Vagina (tissue), 2 donors: ENCODE results near the gene TMIGD1. TPM values are rescaled to one million over a fixed set of nuclear protein-coding genes. Genes with fewer than 3 reads are reported as not detected.
"Not testable (repeated sequence)": the region's sequence is repeated elsewhere in the genome, so short reads cannot be mapped to it uniquely, and the experiment has no call there.

Source experiments
- DNase-seq, 2 donors: peaks; one replicate each; pipeline ENCODE4 v3.0.0-alpha.2; 2017; ENCODE audit errors: extremely low spot score in 2 of 2
- H3K27ac ChIP-seq: fragments of 200-600 bp; sonication (generic); one replicate; pipeline ENCODE4 v1.5.1; 2019
- H3K27me3 ChIP-seq: fragments of 200-600 bp; sonication (generic); one replicate; pipeline ENCODE4 v1.5.1; 2019
- H3K36me3 ChIP-seq, 2 donors: fragments of 200-600 bp; sonication (generic); one replicate each; pipeline ENCODE4 v1.5.1; 2017 to 2019
- H3K4me1 ChIP-seq: fragments of 200-600 bp; sonication (generic); one replicate; pipeline ENCODE4 v1.5.1; 2019
- H3K4me3 ChIP-seq, 2 donors: fragments of 200-600 bp; sonication (generic); 1 replicate in 1 of 2; 2 replicates in 1 of 2; pipeline ENCODE4 v1.5.1; 2016 to 2019
- H3K9me3 ChIP-seq: fragments of 200-600 bp; sonication (generic); one replicate; pipeline ENCODE4 v1.5.1; 2019
- POLR2A ChIP-seq, 2 donors: fragments of 450-650 bp; IDR thresholded peaks; one replicate each; pipeline ENCODE4 v1.6.1; 2017; ENCODE audit warnings: antibody characterized with exemption in 2 of 2, mild to moderate bottlenecking in 2 of 2, moderate library complexity in 2 of 2
- POLR2AphosphoS5 ChIP-seq, 2 donors: sonication (generic); formaldehyde crosslinking; IDR thresholded peaks; one replicate each; pipeline ENCODE4 v1.9.0; 2017; ENCODE audit warnings: antibody characterized with exemption in 2 of 2, mild to moderate bottlenecking in 2 of 2, low read depth in 1 of 2; ENCODE audit not compliant: insufficient read depth in 1 of 2
- intact Hi-C: fragments of 100-400 bp; cut with DNase I; formaldehyde crosslinking; loops from one replicate; pipeline ENCODE4 v1.15.1; 2023
- total RNA-seq: library from RNA; depleted of rRNA; stranded (reverse); fragments of >200 nt; gene quantifications from one replicate; pipeline ENCODE4 v1.2.3, GENCODE V29; 2016
- TF ChIP-seq, protein P1 (sequence below), 3 experiments: fragments of 450-650 bp in 2 of 3; fragments of 200-600 bp in 1 of 3; sonication (generic) in 1 of 3; IDR thresholded peaks; one replicate each; pipeline ENCODE4 v1.5.1; 2017 to 2019; ENCODE audit warnings: antibody characterized with exemption in 3 of 3, mild to moderate bottlenecking in 2 of 3, moderate library complexity in 2 of 3

TMIGD1 gene
- total RNA-seq, 1 donor from 2014 or later: not detected

DNA sequence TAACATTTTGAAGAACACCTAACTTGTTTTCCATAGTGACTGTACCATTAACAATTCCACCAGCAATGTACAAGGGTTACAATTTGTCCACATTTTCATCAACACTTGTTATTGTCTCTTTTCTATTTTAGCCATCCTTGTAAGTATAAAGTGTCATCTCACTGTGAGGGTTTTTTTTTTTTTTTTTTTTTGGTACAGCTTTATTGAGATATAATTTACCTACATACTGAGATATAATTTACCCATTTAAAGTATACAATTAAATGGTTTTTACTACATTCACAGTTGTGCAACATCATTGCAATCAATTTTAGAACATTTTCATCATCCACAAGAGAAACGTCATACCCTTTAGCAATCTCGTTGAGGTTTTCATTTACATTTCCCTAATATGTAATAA is 17.9 kb upstream of the TMIGD1 start:
- Histone ChIP-seq H3K27me3 (no peaks in the 10 kb centered on the region), H3K9me3 (no peaks in the 10 kb centered on the region), H3K36me3 (no peaks in the 10 kb centered on the region), H3K27ac (no peak overlapping the region), H3K4me3 (no peak overlapping the region), H3K4me1 (no peaks in the 10 kb centered on the region)
- intact Hi-C loops: no loop called here
- no peak for DNase-seq
- no peak for TF ChIP-seq POLR2A (IDR thresholded peaks at IDR 0.05)
- no peak for TF ChIP-seq POLR2AphosphoS5 (IDR thresholded peaks at IDR 0.05; ENCODE audit: insufficient read depth in 1 of 2, low read depth in 1 of 2)
- TF ChIP-seq, protein P1, sequence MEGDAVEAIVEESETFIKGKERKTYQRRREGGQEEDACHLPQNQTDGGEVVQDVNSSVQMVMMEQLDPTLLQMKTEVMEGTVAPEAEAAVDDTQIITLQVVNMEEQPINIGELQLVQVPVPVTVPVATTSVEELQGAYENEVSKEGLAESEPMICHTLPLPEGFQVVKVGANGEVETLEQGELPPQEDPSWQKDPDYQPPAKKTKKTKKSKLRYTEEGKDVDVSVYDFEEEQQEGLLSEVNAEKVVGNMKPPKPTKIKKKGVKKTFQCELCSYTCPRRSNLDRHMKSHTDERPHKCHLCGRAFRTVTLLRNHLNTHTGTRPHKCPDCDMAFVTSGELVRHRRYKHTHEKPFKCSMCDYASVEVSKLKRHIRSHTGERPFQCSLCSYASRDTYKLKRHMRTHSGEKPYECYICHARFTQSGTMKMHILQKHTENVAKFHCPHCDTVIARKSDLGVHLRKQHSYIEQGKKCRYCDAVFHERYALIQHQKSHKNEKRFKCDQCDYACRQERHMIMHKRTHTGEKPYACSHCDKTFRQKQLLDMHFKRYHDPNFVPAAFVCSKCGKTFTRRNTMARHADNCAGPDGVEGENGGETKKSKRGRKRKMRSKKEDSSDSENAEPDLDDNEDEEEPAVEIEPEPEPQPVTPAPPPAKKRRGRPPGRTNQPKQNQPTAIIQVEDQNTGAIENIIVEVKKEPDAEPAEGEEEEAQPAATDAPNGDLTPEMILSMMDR (IDR thresholded peaks at IDR 0.05): no peak

DNA sequence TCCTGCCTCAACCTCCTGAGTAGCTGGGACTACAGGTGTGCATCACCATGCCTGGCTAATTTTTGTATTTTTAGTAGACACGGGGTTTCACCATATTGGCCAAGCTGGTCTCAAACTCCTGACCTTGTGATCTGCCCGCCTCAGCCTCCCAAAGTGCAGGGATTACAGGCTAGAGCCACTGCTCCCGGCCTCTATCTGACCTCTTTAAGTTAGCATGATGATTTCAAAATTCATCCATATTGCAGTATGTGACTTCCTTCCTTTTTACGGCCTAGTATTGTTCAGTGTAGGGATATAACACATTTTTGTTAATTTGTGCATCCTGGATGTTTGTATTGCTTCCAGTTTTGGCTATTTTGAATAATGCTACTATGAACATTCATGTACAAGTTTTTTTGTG is 17.4 kb upstream of the TMIGD1 start:
- DNase-seq, H3K4me3 ChIP-seq, H3K36me3 ChIP-seq, H3K27ac ChIP-seq, H3K27me3 ChIP-seq, H3K9me3 ChIP-seq, intact Hi-C loops, H3K4me1 ChIP-seq: not testable (repeated sequence)

DNA sequence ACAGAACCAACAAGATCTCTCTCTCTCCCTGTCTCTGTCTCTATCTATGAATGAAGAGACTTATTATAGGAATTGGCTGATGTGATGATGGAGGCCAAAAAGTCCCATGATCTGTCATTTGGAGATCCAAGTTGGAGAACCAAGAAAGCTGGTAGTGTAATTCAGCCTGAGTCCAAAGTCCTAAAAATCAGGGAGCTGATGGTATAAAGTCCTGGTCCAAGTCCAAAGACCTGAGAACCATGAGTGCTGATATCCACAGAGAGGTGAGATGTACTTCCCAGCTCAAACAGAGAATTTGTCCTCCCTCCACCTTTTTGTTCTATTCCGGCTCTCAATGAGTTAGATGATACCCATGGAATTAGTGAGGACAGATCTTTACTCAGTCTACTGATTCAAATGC is 15.4 kb upstream of the TMIGD1 start:
- H3K4me3 ChIP-seq: no peak overlapping the region
- H3K27me3 ChIP-seq: no peaks in the 10 kb centered on the region
- H3K9me3 ChIP-seq: no peaks in the 10 kb centered on the region
- intact Hi-C loops: no loop called here
- no peak for DNase-seq
- H3K4me1 ChIP-seq: peaks cover 17% of the 10 kb centered on the region
- TF ChIP-seq POLR2AphosphoS5 (IDR thresholded peaks at IDR 0.05; ENCODE audit: insufficient read depth in 1 of 2, low read depth in 1 of 2) (no peak), POLR2A (IDR thresholded peaks at IDR 0.05) (no peak)
- no peaks in the 10 kb centered on the region for H3K36me3 ChIP-seq
- no peak overlapping the region for H3K27ac ChIP-seq

DNA sequence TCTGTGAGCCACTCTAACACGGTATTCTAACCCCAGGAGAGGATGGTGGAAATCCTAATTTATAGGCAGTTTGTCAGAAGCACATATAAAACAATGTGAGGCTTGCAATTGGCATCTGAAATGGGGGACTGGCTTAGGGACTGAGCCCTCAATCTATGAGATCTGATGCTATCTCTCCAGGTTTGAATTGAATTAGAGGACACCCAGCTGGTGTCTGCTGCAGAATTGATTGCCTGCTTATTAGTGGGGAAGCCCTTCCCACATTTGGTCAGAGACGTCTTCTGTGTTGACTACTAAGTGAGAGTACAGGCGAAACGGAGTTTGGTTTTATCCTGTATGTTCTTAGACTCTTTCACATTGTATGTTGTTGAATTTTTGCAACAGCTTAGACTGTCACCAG is 13.6 kb upstream of the TMIGD1 start:
- Histone ChIP-seq H3K36me3 (no peaks in the 10 kb centered on the region), H3K27ac (no peak overlapping the region), H3K4me3 (no peak overlapping the region), H3K9me3 (no peaks in the 10 kb centered on the region), H3K4me1 (peaks cover 20% of the 10 kb centered on the region), H3K27me3 (no peaks in the 10 kb centered on the region)
- no peak for DNase-seq
- no peak for TF ChIP-seq POLR2AphosphoS5 (IDR thresholded peaks at IDR 0.05; ENCODE audit: insufficient read depth in 1 of 2, low read depth in 1 of 2)
- TF ChIP-seq, protein P1 (IDR thresholded peaks at IDR 0.05): no peak
- intact Hi-C loops: no loop called here

DNA sequence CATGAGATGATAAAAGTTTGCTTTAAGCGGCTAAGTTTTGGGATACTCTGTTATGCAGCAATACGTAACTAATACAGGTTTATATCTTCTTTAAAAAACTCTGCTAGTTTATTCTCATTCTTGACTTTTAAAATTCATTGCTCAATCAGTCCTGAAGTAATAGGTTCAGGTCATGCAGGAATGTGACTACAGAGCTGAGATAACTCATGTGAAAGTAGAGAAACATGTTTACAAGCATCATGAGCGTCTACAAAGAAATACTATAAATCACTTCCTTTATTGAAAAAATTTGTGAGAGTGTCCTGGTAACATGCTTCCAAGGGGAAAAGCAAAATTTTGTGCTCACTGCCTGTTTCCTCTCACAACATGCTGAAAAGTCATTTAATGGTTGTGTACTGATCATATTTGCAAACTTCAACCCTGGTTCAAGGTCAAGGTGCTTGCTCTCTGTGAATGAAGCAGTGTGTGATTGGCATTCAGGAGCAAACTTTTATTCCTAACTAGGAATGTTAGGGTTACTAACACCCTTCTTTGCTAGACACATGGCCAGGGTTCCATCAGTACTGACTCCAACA is 12.5 kb upstream of the TMIGD1 start:
- H3K36me3 ChIP-seq: no peaks in the 10 kb centered on the region
- H3K4me1 ChIP-seq: peaks cover 20% of the 10 kb centered on the region
- no peak overlapping the region for H3K27ac ChIP-seq
- no peaks in the 10 kb centered on the region for H3K27me3 ChIP-seq
- no peaks in the 10 kb centered on the region for H3K9me3 ChIP-seq
- no peak overlapping the region for H3K4me3 ChIP-seq
- intact Hi-C loops: no loop called here
- no peak for DNase-seq
- TF ChIP-seq POLR2AphosphoS5 (IDR thresholded peaks at IDR 0.05; ENCODE audit: insufficient read depth in 1 of 2, low read depth in 1 of 2) (no peak), POLR2A (IDR thresholded peaks at IDR 0.05) (no peak)

DNA sequence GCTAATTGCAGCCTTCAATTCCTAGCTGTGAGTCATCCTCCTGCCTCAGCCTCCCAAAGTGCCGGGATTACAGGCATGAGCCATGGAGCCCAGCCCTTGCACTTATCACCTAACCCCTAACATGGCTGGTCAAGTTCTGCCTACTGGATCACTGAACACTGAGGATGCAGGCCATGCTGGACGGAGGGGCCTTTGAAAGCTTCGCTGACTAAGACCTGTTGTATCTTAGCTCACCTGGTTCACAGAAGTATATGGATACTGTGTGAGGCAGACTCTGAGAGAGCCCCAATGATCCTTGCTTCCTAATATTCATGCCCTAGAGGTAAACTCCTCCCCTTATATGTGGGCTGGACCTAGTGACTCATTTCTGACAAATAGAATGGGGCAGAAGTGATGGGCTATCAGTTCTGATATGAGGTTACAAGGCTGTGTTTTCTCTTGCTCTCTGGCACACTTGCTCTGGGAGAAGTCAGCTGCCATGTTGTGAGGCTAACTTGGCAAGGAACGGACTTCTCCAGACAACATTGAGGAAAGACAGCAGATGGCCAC is 11.7 kb upstream of the TMIGD1 start:
- Histone ChIP-seq H3K4me3 (no peak overlapping the region), H3K36me3 (no peaks in the 10 kb centered on the region), H3K9me3 (no peaks in the 10 kb centered on the region), H3K4me1 (peaks cover 23% of the 10 kb centered on the region), H3K27ac (no peak overlapping the region), H3K27me3 (no peaks in the 10 kb centered on the region)
- DNase-seq: no peak
- intact Hi-C loops: no loop called here
- no peak for TF ChIP-seq POLR2A (IDR thresholded peaks at IDR 0.05)
- no peak for TF ChIP-seq POLR2AphosphoS5 (IDR thresholded peaks at IDR 0.05; ENCODE audit: insufficient read depth in 1 of 2, low read depth in 1 of 2)
- TF ChIP-seq, protein P1 (IDR thresholded peaks at IDR 0.05): no peak
